HG02678 (cell line): ENCODE measurements around the gene PPOX.

Experiments
- ATAC-seq: cut with Tn5 transposase; IDR thresholded peaks from one replicate; pipeline ENCODE4 v1.9.1; 2021; ENCODE audit warnings: mild to moderate bottlenecking, moderate library complexity; ENCODE audit not compliant: unreplicated experiment

The PPOX gene

GRCh38 chr1:161196521-161197451, 30.6 kb downstream of the PPOX start:
- ATAC-seq: no peak

- no peak for ATAC-seq
Observed at GRCh38 chr1:161197560-161198193, 31.5 kb downstream of the PPOX start.

GRCh38 chr1:161198194-161198896, 32.1 kb downstream of the PPOX start:
- ATAC-seq: no peak

DNA sequence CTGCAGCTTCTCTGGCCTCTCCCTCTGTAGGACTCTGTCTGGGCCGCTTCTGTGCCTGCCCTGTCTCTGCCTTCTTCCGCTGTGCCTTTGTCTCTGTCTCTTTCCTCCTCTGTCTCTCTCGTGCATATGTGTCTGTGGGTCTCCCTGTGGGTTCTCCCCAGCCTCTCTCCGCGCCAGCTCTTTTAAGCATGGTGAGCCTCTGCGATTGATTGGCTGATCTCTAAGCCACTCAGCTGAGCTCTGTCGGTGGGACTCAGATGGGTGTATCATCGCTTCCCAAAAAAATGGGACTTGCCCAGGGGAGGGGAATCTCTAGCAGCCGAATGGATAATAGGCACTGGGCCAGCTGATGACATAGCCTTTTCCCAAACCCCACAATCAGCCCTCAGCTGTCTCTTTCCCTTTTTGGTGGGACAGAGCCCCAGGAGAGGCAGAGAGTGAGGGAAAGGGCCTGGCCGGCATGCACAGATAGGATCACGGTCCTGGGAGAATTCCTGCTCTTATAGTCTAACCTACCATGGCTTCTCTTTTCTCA, 32.7 kb downstream of the PPOX start, which contains the start of gene ADAMTS4:
ADAMTS4 (minus strand) TSS at position 158 of the 535 bp plus-strand sequence. CDS start 427 bp downstream, outside the sequence.
- no peak for ATAC-seq

DNA sequence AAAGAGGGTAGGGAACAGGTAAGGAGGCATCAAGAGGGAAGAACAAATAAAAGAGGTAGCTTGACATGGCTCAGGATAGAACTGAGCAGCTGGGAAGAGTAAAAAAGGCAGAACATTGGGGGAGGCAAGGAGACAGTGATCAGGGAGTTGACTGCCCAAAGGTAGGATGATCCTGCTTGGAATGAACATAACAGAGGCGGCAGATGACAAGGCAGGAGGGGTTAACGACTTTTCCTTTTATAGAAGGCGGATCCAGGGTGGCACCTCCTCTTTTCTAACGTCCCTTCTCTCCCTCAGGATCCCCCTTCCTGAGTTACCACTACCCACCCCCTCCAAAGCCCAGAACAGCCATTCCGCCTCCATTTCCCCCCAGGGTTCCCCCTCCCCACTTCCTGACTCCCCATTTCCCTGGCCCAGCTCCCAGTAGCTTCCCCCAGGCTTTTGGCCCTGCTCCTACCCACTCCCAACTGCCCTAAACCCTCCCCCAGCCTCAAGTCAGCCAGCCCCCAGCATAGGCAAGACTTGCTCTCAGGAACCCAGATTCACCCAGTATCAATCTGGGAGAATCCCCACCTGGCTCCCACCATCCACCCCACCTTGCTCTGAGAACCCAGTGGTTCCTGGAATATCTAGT, 33.4 kb downstream of the PPOX start:
- no peak for ATAC-seq

DNA sequence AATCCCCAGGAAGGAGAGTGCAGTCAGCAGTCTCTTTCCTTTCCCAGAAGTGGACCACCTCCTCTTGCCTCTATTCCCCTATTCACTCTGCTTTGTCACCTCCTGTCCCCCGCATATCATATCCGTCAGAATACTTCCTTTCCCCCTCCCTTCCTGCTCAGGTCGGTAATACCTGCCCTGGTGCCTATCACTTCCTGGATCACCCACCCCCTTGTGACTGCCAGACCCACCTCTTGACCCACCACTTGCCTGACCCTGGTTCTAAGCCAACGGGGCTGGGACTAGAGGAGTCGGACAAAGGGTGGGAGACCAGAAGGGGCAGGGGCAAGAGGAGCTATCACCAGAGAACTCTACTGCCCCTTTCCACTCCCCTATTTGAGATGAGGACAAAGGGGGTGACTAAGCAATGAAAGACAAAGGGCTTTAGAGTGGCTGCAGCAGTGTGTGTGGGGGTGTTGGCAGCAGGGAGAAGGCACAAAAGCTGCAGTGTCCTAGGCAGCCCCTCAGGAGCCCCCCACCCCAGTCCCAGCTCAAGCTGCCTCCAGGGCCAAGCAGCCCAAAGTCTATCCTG, 34.3 kb downstream of the PPOX start:
- no peak for ATAC-seq

DNA sequence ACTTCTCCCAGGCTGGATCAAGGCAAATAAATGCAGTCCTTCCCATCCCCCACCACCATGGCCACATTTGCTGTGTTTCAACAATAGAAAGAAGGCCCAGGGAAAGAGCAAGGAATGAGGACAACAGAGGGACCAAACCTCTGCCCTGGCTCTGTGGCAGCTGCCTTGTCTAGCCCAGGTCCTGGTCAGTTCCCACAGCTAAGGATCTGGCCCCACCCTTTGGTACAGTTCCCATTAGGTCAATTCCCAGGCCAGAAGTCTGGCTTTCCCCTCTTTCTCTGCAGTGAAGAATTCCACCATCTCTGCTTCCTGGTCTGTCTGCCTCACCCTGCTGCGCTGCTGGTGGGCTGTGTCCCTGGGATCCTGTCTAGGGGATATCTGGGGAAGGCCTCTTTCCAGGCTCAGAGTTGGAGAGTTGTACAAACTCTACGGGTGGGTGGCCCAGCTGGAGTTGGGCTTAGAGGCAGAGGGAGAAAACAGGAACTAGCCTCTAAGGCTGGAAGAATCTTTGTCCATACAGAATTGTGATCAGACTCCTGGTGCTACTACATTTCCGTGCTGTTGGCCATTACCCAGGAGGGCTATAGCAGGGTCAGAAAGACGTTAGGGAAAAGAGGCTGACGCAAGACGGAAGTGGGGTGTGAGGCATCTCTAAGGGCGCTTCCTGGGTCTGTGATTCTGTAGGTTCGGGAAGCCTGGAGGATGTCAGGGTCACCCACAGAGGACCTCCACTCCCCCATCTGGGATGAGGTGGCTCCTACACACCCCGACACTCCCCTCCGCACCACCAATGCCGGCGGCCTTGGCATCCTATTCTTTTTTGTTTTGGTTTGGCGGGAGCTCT, 35.0 kb downstream of the PPOX start:
- no peak for ATAC-seq

GRCh38 chr1:161201836-161202712, 35.8 kb downstream of the PPOX start, which contains the start of gene NDUFS2:
NDUFS2 (plus strand) TSS chr1:161202367; CDS start chr1:161202386, 19 bp downstream.
- ATAC-seq: peak; percentile 97

DNA sequence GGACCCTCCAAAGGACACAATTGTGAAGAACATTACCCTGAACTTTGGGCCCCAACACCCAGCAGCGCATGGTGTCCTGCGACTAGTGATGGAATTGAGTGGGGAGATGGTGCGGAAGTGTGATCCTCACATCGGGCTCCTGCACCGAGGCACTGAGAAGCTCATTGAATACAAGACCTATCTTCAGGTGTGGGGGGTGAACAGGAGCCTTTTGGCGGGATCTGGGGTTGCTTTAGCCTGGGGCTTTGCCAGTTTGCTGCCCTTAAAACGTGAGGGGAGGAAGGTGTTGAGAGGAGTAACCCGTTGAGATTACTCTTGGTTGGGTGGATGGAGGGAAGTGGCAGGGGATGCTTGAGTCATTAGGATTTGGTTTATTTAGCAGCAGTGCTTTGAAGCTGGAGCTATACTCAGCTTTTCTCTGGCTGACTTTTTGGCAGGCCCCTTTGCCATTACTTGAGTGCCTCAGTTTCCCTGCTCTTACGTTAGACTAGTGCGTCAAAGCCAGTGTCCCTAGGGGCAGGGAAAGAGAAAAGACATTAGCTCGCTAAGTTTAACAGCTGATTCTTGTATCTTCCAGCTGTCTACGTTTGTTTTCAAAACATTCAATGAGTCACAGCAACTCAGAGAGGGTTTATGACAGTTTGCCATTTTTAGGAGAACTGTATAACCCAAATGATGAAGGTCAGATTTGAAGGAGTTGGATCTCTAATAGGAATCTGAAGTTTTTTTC, 40.4 kb downstream of the PPOX start:
- ATAC-seq: no peak

GRCh38 chr1:161207173-161207572, 40.9 kb downstream of the PPOX start:
- no peak for ATAC-seq

DNA sequence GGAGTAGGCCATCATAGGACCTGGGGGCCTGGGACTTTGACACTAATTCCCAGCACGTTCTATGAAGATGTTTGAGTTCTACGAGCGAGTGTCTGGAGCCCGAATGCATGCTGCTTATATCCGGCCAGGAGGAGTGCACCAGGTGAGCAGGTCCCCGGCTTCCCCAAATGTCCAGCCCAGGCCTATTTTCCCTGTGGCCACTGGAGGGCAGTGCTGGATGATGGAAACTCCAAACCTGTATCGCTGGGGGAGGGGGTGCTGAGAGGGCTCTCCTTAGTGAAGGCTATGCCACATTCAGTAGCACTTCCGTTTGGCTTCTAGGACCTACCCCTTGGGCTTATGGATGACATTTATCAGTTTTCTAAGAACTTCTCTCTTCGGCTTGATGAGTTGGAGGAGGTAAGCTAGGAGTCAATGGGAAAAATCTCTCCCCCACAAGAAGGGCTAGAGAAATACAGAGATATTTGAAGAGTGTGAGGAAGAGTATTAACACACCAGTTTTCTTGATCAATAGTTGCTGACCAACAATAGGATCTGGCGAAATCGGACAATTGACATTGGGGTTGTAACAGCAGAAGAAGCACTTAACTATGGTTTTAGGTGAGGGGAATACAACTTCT, 43.7 kb downstream of the PPOX start:
- ATAC-seq: peak; percentile 66

DNA sequence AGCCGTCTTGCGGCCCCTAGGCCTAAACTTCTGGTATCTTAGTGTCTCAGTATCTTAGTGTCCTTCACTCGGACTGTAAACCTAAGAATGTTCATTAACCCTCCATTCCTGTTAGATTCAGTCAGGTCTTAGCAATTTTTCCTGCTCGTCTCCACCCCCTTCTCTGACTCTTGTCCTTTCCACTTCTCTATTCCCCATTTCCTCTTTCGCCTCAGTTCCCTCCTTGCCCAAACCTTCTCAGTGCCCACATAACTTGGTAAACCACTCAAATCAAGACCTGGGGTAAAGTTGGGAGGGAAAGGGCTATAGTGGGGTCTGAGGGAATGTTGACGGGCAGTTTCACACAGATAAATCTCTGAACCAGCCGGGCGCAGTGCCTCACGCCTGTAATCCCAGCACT, 48.1 kb downstream of the PPOX start:
- ATAC-seq: no peak

GRCh38 chr1:161215076-161215475, 48.9 kb downstream of the PPOX start, which contains the start of gene FCER1G:
FCER1G (plus strand) TSS chr1:161215295; CDS start chr1:161215322, 27 bp downstream.
- ATAC-seq: no peak

DNA sequence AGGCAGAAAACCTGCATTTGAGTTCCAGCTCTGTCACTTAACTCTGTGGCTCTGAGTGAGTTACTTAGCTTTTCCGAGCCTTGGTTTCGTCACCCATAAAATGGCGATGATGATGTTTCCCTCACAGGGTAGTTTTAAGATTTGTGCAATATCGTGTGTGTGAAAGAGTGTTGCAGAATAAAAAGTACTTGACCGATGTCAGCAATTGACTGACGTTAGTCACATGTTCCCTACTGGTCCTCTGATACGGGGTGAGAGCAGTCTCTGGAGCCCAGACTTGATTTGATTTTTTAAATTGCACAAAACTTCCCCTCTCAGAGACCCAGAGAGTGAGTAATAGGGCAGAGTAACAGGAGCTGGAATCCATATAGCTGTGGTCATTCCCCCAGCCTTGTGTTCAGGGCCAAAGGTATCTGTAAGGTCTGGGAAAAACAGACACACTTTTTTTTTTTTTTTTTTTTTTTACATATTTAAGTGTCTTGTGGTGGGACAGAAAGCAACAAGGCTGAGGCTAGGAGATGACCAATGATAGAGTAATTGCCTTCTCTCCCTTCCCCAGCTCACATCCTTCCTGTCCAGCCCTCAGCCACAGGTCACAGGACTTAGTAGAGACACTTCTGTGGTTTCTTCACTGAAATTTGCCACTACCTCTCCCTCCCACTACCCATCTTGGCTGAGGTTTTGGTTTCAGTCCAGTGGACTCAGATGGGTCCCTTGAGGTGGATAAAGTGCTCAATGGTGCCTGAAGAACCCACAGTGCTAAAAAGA, 50.9 kb downstream of the PPOX start:
- peak; percentile 92 for ATAC-seq

DNA sequence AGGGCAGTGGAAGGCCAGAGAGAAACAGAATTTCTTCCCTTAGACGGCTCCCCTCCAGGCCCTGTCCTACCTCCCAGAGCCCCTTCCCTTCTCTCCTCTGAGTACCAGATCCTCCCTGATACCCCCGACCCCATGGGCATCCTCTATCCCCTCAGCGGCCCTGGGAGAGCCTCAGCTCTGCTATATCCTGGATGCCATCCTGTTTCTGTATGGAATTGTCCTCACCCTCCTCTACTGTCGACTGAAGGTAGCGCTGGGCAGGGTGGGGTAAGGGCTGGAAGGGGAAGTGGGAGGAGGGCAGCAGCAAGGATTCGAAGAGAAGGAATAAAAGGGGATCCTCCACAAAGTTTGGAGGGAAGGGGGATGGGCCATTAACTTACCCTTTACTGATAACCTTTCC, 51.6 kb downstream of the PPOX start:
- ATAC-seq: no peak

DNA sequence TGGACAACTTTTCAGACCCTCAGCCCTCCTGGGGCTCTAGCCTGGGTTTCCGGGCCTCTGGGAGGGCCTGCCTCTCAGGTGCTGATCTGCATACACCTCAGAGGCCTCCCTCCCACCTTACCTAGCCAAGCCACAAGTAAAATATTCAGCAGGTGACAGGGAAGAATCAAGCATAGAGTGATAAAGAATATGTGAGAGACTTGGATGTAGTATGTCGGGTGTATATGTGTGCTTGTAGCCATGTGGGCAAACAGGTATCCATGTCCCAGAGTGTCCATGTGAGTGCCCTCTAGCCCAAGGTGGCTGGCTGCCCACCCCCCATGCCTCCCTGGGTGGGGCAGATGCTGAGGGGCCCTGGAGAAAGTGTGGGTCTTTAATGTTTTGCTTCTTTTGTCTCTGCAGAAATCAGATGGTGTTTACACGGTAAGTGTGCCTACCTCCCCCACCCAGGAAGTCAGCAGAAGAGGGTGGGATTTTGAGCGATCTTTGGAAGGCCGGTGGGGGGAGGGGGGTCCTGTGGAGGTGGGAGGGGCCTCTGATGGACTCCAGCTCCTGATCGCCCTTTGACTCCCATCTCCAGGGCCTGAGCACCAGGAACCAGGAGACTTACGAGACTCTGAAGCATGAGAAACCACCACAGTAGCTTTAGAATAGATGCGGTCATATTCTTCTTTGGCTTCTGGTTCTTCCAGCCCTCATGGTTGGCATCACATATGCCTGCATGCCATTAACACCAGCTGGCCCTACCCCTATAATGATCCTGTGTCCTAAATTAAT, 52.3 kb downstream of the PPOX start:
- no peak for ATAC-seq
